A172 (cell line): ENCODE data around the gene AMZ2. TPM values are rescaled to one million over a fixed set of nuclear protein-coding genes. Genes with fewer than 3 reads are reported as not detected.
"Not testable (repeated sequence)": the region's sequence is repeated elsewhere in the genome, so short reads cannot be mapped to it uniquely, and the experiment has no call there.

ENCODE experiments used
- DNase-seq: peaks from one replicate; pipeline ENCODE4 v3.0.0-alpha.2; 2015; ENCODE audit warnings: low spot score
- total RNA-seq: library from RNA; depleted of rRNA; stranded (reverse); fragments of >200 nt; shearing (Covaris generic); gene quantifications from 2 replicates; pipeline ENCODE4 v1.2.3, GENCODE V29; 2014

AMZ2 gene
- total RNA-seq, 1 experiment from 2014 or later, result 165 TPM

DNA sequence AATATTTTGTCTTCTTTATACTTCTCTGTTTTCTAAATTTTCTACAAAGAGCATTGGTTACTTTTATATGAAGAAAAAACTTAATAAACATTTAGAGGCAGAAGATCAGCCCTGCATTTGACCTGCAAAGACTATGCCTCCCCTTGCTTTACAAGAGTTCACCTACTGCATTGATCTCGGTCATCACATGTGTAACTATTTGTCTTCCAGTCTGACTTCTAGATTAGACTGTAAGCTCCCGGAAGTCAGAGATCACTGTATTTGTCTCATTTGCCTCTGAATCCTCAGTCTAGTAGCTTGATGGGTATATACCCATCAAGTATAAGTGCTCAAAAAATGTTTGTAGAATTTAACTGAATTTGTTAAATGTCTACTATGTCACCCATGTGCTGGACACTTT, 27.7 kb upstream of the AMZ2 start:
- not testable (repeated sequence) for DNase-seq

DNA sequence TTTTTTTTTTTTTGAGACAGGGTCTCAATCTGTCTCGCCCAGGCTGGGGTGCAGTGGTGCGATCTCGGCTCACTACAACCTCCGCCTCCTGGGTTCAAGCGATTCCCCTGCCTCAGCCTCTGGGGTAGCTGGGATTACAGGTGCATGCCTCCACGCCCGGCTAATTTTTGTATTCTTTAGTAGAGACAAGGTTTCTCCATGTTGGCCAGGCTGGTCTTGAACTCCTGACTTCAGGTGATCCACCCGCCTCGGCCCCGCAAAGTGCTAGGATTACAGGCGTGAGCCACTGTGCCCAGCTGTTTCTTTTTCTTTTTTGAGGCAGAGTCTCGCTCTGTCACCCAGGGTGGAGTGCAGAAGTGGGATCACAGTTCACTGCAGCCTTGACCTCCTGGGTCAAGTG, 27.1 kb upstream of the AMZ2 start:
- not testable (repeated sequence) for DNase-seq

DNA sequence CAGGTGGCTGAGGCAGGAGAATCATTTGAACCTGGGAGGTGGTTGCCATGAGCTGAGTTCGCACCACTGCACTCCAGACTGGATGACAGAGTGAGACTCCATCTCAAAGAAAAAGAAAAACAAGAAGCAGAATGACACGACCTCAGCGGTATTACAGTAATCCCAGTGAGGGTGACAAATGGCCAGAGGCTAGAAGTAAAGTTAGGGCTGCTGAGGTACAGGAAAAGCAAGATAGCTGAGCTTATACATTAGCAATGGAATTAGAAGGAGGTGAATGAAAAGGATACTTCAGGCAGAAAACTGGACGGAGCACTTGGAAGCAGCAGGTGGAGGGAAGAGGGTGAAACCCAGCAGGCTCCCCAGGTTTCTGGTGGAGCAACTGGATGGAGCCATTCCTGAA, 26.1 kb upstream of the AMZ2 start:
- DNase-seq, result no peak

DNA sequence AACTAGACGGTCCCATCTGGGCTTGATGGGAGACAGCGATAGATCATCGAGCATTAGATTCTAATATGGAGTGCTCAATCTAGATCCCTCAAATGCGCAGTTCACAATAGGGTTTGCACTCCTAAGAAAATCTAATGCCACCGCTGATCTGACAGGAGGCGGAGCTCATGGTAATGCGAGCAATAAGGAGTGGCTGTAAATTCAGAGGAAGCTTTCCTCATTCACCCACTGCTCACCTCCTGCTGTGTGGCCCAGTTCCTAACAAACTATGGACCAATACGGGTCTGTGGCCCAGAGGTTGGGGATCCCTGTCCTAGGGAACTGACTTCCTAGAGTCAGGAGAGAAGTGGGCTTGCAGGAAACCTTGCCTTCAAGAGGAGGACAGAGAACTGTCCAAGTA, 25.2 kb upstream of the AMZ2 start:
- DNase-seq, result no peak

- DNase-seq, result not testable (repeated sequence)
These were observed 22.8 kb upstream of the AMZ2 start for GRCh38 chr17:68225055-68225454.

DNA sequence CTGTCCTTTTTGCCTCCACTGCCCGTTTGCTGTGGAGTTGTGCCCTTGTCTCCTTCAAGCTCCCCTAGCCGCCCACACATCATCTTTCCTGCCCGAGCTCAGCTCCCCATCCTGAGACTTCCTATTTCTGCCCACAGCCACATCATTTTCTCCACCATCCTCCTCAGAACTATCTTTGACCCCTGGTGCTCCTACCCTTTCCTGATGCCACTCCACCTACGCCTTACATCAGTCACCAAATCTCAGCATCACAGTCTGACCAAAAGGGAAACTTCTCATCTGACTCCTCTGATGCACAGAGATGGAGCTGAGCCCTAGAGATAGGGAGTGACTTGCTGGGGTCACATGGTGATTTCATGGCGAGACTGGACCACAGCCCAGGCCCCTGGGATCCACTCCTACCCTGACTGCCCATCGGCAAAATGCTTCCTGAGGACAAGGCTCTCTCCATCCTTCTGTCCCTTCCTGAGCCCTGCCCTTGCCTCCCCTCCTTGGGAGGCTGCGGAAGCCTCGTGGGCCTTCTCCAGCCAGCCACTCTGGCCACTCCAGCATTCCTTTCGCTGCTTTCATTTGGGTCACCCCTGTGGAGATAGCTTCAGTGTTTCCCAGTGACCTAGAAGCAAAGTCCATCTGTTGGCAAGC, 19.7 kb upstream of the AMZ2 start:
- DNase-seq, result not testable (repeated sequence)

GRCh38 chr17:68228817-68229570, 18.8 kb upstream of the AMZ2 start:
- DNase-seq, result no peak

- no peak for DNase-seq
These were observed 18.2 kb upstream of the AMZ2 start for GRCh38 chr17:68229619-68230018.

GRCh38 chr17:68231131-68231530, 16.7 kb upstream of the AMZ2 start:
- DNase-seq, result not testable (repeated sequence)

GRCh38 chr17:68231541-68231940, 16.3 kb upstream of the AMZ2 start:
- no peak for DNase-seq

DNA sequence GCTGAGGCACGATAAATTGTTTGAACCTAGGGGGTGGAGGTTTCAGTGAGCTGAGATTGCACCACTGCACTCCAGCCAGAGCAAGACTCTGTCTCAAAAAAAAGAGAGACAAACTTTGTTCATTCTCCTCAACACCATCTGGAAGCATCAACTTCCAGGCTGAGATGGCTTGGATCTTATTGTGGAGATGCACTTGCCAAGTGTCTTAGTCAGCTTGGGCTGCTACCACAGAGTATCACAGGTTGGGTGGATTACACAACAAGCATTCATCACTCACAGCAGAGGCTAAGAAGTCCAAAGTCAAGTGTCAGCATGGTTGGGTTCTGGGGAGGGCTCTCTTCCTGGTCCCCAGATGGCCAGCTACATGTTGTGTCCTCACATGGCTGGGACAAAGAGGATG, 15.1 kb upstream of the AMZ2 start:
- DNase-seq, result peak; percentile 38

- peak; percentile 94 for DNase-seq
These were observed 13.0 kb upstream of the AMZ2 start for GRCh38 chr17:68234726-68235335.

DNA sequence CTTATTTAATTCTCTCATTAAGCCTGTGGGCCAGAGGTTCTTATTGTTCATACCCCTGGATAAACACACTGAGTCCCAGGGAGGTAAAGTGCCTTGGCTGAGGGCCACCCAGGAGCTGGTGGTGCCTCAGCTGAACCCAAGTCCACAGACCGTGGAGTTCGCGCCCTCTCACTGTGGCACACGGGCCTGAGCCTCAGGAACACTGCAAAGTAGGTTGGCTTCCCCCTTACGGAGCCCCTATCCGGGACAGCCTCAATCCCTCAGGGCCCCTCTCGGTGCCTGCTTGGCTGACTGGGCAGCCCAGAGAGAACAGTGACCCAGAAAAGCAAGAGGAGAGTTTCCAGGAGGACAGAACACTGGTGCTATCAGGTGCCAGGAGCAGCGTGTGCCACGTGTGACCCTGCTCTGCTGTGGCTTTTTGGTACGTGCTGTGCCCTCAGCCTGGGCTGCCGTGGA, 12.5 kb upstream of the AMZ2 start:
- DNase-seq, result not testable (repeated sequence)

DNA sequence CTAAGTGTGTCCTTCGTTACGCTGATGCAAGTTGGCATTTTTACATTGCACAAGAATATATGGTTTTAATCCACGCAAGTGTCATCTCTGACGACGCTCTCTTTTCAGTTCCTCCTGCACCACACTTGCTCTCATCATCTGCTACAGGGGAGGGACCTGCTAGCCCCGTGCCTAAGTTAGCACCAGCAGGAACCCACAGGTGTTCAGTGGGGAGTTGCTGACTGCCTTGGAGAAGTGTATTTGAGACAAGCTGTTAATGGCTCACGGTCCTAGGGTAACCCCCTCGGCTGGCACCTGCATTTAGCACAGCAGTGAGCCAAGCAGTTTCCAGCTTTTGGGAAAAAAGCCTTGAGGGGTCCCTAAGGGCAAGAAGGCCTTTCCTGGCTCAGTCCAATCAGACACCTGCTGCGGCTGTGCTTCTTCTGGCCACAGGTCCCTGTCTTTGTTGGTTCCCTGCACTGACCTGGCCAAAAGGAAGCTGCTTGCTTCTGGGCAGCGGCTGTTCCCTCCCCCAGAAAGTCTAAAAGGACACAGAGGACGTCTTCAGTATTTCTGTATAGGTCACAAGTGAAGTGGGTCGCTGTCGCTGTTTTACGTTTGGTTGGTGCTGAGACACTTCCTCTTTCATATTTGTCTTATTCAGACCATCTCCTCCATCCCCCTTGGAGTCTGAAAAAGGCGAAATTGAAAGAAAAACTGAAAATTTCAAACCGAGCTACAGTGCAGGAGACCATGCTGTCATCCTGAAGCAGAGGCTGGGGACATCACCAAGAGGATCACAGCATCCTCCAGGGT, 10.3 kb upstream of the AMZ2 start:
- DNase-seq, result not testable (repeated sequence)

- DNase-seq, result no peak
These were observed 9.5 kb upstream of the AMZ2 start for GRCh38 chr17:68238164-68238870.

GRCh38 chr17:68238871-68239253, 9.0 kb upstream of the AMZ2 start:
- no peak for DNase-seq

DNA sequence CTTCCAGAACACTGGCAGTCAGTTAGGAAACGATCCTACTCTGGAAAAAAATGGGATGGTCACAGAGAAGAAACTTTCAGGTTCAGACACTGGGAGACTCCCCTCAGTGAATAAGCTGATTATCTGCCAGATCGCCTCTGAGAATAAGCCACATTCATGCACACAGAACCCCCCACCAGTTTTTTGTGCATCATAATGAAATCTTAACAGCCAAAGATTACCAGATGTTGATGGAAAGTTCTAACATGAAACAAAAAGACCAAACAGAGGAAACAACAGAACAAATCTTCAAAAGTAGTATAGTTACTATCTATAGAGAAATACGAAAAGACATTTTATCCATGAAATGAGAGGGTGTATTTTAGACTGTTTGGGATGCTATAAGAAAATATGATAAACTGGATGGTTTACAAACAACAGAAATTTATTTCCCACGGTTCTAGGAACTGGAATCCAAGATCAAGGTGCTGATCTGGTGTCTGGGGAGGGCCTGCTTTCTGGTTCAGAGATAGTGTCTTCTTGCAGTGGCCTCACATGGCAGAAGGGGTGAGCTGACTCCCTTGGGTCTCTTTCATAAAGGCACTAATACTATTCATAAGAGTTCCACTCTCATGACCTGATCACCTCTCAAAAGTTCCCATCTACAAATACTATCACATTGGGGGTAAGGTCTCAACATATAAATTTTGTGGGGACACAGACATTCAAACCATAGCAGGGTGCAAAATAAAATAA, 8.0 kb upstream of the AMZ2 start:
- DNase-seq, result no peak

- no peak for DNase-seq
These were observed 1.4 kb upstream of the AMZ2 start for GRCh38 chr17:68246271-68247028.

- DNase-seq, result peak; percentile 56
These were observed 469 bp downstream of the AMZ2 start for GRCh38 chr17:68248199-68248825.

DNA sequence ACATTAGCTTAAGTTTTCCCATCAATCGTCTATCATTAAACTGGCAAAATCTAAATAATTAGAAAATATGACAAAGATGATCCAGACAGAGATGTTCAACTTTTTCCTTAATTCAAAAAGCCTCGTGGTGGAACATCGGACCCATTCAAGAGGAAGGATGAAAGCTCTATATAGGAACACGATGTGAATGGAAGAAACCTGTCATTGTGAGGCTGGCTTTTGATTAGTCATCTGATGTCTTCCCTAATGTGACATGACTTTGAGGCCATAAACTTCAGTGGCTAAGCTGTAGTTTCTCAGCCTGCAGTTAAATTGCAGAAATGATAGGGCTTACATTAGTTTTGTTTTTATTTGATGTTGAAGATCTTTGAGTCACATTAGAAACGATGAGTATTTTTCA, 1.0 kb downstream of the AMZ2 start:
- DNase-seq, result no peak
